GM10266 (cell line): ENCODE data around the gene SDHAF2.
"Not testable (repeated sequence)": the region's sequence is repeated elsewhere in the genome, so short reads cannot be mapped to it uniquely, and the experiment has no call there.

Source experiments
- DNase-seq: peaks from one replicate; pipeline ENCODE4 v3.0.0; 2012; ENCODE audit errors: extremely low spot score
- TF ChIP-seq, protein P1 (sequence below): IDR thresholded peaks from 2 replicates; pipeline ENCODE4 v1.5.1; 2012; ENCODE audit warnings: mild to moderate bottlenecking, low read depth; ENCODE audit not compliant: control insufficient read depth, insufficient read depth; ENCODE audit errors: missing control alignments

Gene SDHAF2

DNA sequence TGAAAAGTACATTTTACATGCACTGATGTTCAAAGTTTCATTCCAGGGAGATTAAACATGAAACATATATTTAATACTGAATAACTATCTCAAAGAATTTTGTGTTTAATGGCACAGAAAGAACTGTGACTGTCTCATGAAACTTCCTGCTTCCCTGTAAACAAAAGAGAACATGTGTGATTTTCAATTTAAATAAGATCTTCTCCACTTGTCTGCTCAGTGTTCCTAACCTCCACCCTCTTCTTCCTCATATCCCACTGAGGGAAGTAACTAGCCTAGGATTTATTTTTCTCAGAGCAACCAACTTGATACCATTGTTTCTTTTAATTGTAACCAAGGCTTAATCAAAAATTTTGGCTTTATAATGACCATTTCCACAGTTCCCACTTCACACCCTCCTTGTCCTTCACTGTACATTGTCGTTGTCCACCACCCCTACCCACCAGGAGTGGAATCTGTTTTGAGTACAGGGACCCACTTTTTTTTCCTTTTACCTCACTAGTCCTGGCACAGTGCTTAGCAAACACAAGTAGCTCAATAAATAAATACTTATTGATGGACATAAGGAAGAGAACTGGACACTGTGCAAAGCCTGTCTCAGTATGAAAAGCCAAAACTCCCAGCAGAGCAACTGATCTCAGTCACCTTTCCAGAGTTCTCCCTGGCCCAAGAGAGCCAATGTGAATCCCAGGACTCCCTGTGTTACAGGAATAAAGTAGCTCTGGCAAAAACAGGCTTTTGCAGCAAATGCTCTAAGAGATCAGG, 4.4 kb upstream of the SDHAF2 start:
- TF ChIP-seq, protein P1, sequence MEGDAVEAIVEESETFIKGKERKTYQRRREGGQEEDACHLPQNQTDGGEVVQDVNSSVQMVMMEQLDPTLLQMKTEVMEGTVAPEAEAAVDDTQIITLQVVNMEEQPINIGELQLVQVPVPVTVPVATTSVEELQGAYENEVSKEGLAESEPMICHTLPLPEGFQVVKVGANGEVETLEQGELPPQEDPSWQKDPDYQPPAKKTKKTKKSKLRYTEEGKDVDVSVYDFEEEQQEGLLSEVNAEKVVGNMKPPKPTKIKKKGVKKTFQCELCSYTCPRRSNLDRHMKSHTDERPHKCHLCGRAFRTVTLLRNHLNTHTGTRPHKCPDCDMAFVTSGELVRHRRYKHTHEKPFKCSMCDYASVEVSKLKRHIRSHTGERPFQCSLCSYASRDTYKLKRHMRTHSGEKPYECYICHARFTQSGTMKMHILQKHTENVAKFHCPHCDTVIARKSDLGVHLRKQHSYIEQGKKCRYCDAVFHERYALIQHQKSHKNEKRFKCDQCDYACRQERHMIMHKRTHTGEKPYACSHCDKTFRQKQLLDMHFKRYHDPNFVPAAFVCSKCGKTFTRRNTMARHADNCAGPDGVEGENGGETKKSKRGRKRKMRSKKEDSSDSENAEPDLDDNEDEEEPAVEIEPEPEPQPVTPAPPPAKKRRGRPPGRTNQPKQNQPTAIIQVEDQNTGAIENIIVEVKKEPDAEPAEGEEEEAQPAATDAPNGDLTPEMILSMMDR = no peak
- no peak for DNase-seq

DNA sequence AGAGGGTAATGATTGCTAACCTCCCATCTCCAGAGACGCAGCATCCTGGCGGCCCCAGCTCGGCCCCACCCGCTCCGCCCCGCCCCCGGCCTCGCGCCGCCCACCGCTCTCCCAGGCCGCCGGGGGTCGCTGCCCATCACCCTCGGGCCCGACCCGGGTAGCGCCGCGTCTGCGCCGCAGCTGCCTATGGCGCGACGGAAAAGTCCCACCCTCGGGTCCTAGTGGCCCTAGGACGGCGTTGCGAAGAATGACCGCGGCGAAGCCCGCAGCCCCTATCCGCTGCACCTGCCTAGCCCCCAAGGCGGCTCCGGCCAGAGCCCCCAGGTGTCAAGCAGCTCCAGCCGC, 606 bp upstream of the SDHAF2 start:
- TF ChIP-seq, protein P1 = no peak
- DNase-seq = peak; percentile 85

DNA sequence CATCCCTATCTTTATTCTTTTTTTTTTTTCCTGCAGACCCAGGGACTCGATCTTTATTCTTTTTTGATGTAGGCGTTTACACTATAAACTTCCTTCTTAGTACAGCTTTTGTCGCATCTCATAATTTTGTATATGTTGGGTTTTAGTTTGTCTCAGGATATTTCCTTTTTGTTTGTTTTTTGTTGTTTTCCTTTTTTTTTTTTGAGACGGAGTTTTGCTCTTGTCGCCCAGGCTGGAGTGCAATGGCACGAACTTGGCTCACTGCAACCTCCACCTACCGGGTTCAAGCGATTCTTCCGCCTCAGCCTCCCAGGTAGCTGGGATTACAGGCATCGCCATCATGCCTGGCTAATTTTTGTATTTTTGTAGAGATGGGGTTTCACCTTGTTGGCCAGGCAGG, 915 bp downstream of the SDHAF2 start:
- not testable (repeated sequence) for DNase-seq

DNA sequence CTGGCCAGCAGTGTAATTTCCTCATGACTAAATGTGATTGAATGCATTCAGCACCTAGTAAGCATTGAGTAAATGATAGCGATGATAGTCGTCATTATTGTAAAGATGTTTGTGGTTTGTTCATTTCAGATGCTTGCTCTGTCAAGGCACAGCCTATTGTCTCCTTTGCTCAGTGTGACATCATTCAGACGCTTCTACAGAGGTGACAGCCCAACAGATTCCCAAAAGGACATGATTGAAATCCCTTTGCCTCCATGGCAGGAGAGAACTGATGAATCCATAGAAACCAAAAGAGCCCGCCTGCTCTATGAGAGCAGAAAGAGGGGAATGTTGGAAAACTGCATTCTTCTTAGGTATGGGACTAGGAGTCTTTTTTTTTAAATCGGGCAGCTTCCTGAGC, 7.6 kb downstream of the SDHAF2 start:
- DNase-seq = no peak
- TF ChIP-seq, protein P1 = no peak

DNA sequence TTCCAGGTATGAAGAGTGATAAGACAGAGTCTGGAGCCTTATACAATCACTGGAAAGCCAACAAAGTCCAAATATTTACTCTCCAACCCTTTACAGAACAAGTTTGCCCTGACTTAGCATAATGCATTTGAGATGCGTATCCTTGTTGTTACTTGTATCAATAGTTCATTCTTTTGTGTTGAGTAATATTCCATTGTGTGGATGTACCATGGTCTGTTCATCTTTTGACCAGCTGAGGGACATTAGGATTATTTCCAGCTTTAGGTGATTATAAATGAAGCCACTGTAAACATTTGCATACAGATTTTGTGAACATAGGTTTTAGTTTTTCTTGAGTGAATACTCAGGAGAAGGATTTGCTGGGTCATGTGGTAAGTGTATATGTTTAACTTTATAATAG, 9.7 kb downstream of the SDHAF2 start:
- no peak for DNase-seq
- TF ChIP-seq, protein P1 = no peak

DNA sequence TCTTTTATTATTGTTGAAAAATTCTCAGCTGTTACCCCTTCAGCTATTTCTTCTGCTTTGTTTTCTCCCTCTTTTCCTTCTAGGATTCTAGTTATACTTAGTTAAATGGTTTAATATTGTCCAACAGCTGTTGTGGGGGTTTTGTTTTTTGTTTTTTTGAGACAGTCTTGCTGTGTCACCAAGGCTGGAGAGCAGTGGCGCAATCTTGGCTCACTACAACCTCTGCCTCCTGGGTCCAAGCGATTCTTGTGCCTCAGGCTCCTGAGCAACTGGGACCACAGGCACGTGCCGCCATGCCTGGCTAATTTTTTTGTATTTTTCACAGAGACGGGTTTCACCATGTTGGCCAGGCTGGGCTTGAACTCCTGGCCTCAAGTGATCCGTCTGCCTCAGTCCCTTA, 12.7 kb downstream of the SDHAF2 start:
- TF ChIP-seq, protein P1 = no peak
- DNase-seq = no peak

DNA sequence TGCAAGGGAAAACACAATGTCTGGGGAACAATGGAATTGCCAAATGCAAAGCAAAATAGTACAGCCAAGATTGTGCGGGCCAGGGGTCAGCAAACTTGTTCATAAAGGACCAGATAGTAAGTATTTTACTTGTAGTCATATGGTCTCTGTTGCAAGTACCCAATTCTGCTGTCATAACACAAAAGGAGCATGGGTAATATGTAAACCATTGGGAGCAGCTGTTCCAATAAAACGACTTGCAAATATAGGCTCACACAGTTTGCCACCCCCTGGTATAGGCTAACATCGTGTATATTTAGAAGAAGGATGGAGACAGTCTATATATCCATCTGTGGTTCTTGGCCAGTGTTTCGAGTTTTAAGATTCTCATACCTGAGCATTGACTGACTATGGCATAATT, 15.6 kb downstream of the SDHAF2 start:
- TF ChIP-seq, protein P1 = peak; percentile 2
- DNase-seq = no peak

DNA sequence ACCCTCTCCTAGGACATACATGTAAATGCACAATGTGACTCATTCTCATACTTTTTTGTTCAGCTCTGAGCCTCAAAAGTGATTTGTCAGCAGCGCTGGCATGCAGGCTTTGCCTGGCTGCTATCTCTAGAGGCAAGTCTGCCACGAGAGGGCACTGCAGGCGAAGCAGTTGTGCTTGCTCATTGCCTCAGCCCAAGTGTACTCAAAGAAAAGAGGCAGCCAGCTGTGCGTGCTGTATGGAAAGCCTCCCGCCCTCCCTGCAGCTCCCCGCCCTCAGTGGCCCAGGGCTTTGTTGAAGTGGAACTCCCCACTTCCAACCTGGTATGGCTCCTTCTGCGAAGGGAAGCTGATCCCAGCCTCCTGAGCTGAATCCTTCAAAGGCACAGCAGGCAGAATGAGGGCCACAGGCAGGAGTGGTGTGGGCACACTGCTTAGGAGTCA, 16.3 kb downstream of the SDHAF2 start:
- DNase-seq = peak; percentile 60
- TF ChIP-seq, protein P1 = peak; percentile 82
